Measurements from ENCODE around the gene LHX4. TPM values are rescaled to one million over a fixed set of nuclear protein-coding genes. Genes with fewer than 3 reads are reported as not detected.

The LHX4 gene
- total RNA-seq = not detected in 2 replicates

DNA sequence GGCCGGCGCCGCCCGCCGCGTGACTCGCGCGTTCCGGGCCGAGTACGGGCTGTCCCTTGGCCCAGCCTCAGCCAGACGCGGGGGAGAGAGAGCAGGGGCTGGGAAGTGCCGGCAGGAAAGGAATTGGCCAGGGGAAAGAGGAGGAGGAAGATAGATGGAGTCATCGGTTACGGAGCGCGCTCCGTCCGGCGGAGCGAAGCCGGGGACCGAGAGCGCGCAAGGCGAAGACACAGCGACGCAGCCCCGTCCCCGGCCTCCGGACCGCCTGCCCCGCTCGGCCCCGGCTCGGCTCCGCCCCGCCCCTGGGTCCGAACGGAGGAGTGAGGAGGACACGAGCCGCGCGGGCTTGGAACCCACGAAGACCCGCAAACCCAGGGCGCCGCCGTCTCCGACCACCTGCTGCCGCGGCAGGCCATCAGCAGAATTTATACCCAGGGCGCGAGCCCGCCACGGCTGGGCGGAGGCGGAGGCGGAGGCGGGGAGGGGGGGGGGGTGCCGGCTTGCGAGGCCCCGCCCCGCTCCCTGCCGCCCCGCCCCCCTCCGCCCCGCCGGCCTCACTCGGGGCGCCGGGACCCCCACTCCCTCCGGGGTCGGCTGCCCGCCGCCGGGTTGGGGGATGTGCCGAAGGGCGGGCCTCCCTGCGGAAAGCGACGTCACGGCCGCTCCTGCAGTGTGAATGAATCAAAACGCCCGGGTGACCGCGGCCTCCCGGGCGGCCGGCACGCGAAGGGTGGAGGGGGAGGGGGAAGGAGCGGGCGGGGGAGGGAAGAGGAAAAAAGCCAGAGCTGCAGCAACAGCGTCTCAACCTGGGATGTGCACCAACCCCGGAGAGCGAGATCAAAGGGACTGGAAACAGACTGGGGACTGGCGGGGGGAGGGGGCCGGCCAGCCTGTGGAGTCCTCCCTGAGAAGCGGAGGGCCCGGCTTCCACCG, at the start of gene LHX4:
Gene LHX4 (plus strand): TSS at position 782 of the 933 bp plus-strand sequence. CDS start 266 bp downstream, outside the sequence.
- intact Hi-C loops (cut with micrococcal nuclease) = no loop called here

GRCh38 chr1:180181048-180181447, 49.0 kb upstream of the LHX4 start:
- intact Hi-C loops (cut with micrococcal nuclease) = no loop called here

GRCh38 chr1:180181996-180182642, 47.9 kb upstream of the LHX4 start:
- intact Hi-C loops (cut with micrococcal nuclease) = no loop called here

GRCh38 chr1:180182643-180183311, 47.3 kb upstream of the LHX4 start:
- intact Hi-C loops (cut with micrococcal nuclease) = no loop called here

DNA sequence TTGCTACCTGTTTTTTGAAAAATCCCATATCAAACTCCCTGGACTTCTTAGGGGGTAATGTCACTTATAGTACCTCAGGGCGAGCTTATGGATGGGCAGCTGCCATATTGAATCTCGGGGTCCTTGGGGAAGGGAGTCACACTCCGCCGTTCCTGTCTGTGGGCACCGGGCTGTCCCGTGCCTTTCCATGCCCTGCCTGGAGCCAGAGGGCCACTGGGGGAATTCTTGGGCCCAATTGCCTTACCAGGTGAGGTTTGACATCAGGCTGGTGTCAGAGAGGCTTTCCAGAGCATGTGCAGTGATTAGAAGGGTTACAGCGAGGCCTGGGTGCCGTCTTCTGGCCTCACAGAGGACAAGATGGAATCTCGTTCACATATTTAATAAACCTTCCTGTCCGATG, 46.6 kb upstream of the LHX4 start:
- intact Hi-C loops (cut with micrococcal nuclease) = no loop called here

- intact Hi-C loops (cut with micrococcal nuclease) = no loop called here
Observed at GRCh38 chr1:180184041-180184440, 46.0 kb upstream of the LHX4 start.

- intact Hi-C loops (cut with micrococcal nuclease) = no loop called here
Observed at GRCh38 chr1:180185281-180185680, 44.8 kb upstream of the LHX4 start.

DNA sequence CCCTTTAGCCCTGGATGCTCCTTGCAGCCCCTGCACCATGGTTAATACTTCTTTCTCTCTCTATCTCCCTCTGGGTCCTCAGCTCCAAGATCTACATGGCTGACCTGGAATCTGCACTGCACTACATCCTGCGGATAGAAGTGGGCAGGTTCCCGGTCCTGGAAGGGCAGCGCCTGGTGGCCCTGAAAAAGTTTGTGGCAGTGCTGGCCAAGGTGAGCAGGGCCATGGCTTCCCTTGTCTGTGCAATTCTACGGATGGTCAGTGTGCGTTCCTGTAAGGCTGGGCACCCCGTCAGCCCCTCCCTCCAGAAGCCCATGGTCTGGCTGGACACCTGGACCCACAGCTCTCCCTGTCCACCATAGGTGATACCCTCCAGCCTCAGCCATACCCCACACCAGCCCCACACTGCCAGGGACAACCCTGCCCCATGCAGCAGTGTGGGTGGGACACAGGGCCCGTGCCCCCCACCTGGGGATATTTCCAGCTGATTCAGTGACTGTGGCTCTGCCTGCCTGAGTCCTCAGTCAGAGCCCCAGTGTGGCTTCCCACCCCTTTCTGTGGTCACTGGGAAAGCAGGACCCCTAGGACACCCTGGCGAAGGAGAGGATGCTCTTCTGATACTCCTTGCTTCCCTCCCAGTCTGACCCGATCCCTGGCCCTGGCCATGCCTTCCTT, 44.0 kb upstream of the LHX4 start:
- intact Hi-C loops (cut with micrococcal nuclease) = no loop called here

- intact Hi-C loops (cut with micrococcal nuclease) = no loop called here
Observed at GRCh38 chr1:180186831-180187230, 43.2 kb upstream of the LHX4 start.

- intact Hi-C loops (cut with micrococcal nuclease) = no loop called here
Observed at GRCh38 chr1:180187626-180188025, 42.4 kb upstream of the LHX4 start.

DNA sequence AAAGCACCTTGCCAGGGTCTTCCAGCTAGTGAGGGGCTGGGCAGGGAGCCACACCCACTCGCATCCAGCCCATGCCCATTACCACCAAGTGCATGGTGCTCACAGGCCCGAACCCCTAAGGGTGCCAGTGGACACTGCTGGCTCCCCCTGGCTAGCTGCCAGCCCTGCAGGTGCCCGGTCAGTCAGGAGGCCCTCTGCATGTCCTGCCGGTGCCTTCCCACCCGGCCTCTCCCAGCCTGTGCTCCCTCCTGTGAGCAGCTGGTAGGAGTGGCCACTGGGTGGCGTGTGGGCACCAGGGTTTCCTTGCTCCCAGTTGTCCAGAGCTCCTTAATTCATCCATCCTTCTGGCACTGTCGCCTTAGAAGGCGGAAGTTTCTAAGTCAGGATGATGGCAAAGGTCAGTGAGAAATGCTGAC, 42.0 kb upstream of the LHX4 start:
- intact Hi-C loops (cut with micrococcal nuclease) = no loop called here

DNA sequence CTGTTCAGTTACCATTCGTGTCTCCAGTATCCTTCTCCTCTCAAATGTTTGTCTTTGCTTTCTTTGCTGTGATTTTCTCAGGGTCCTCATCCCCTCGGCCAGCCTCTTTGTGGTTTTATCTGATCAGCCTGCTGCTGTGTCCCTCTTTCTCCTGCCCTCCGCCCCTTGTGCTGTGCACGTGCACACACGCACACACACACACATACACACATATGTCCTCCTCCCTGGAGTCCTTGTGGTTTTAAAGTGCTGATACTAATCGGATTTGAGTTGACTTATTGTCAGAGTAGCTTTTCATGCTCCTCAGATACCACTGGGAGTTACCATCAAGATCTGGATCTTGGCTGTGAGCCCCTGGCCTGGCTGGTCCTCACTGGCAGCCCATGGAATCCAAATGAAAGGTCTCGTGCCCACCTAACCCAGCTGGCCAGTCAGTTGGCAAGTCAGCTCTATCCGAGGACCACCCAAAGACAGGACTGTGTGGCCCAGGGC, 41.3 kb upstream of the LHX4 start:
- intact Hi-C loops (cut with micrococcal nuclease) = no loop called here

GRCh38 chr1:180190091-180190490, 40.0 kb upstream of the LHX4 start:
- intact Hi-C loops (cut with micrococcal nuclease) = no loop called here

GRCh38 chr1:180192172-180192571, 37.9 kb upstream of the LHX4 start:
- intact Hi-C loops (cut with micrococcal nuclease) = no loop called here

GRCh38 chr1:180193141-180194047, 36.7 kb upstream of the LHX4 start:
- intact Hi-C loops (cut with micrococcal nuclease) = no loop called here

GRCh38 chr1:180194048-180194425, 36.0 kb upstream of the LHX4 start:
- intact Hi-C loops (cut with micrococcal nuclease) = no loop called here

GRCh38 chr1:180194546-180195207, 35.4 kb upstream of the LHX4 start:
- intact Hi-C loops (cut with micrococcal nuclease) = no loop called here

DNA sequence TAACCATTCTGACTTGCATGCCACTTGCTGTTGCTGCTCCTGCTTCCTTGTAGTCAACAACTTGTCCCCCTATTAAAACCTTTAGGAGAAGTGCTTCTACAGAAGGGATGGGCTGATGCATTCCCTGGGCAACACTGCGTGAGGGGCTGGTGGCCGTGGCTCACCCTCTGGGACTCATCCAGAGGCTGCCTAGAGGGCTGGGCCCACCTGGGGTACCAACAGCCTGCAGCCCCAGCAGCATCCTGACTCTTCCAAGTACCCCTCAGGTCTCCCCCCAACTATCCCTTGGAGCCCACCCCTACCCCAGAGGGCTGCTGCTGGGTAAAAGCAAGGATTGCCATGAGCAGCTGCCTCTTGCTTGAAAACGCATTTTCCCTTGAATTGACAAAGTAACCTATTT, 34.7 kb upstream of the LHX4 start:
- intact Hi-C loops (cut with micrococcal nuclease) = no loop called here

DNA sequence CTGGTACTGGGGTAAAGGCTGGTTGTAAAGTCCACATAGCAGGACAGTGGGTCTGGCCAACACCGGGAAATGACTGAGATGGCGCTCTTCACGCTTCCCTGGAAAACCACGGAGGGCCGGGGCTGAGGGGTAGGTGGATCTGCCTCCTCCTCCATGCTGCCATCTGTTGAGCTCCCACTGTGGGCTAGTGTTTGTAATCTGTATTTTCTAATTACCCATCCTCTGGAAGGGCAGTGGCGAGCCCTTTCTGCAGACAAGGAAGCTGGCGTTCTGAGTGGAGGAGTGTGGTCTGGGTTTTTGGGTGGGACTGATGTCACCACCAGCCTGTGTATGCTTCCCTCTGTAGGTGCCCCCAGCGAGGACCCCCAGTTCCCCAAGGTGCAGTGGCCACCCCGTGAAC, 34.1 kb upstream of the LHX4 start:
- intact Hi-C loops (cut with micrococcal nuclease) = no loop called here

All from T-helper 2 cell treated with Interferon-gamma antibody and Interleukin-4, amounts not matched to agents 100 ng/mL and 5 ng/mL, for 36 hours (primary cell).